Gastrocnemius medialis (tissue), 4 donors: ENCODE measurements around the gene SMPDL3A.

Source experiments
- POLR2A ChIP-seq, 2 donors: fragments of 450-650 bp; IDR thresholded peaks; one replicate each; pipeline ENCODE4 v1.6.1; 2017; ENCODE audit warnings: antibody characterized with exemption in 2 of 2, mild to moderate bottlenecking in 2 of 2, moderate library complexity in 2 of 2
- TF ChIP-seq, protein P1 (sequence below), 5 experiments: fragments of 450-650 bp in 3 of 5; fragments of 200-600 bp in 2 of 5; sonication (generic) in 2 of 5; IDR thresholded peaks in 4 of 5; conservative IDR thresholded peaks in 1 of 5; 1 replicate in 4 of 5; 2 replicates in 1 of 5; pipeline ENCODE4 v1.5.1; 2016 to 2019; ENCODE audit warnings: antibody characterized with exemption in 5 of 5, mild to moderate bottlenecking in 3 of 5, moderate library complexity in 3 of 5

DNA sequence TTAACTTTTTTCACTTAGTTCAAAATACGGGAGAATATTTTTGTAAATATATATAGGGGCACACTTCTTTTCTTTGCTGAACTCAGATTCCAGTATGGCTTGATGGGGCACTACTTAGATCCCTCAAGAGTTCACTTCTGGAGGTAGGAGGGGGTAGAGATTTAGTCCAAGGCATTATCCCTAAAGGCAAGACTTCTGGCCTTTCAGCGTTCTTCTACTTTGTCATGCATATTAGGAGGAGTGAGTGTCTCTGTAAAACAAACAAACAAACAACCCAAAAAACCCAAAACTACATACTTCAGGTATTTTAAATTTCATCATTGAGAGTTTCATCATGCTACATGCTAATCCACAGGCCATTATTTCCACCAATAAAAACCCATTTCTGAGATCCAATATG is 32.0 kb downstream of the SMPDL3A start:
- TF ChIP-seq, protein P1, sequence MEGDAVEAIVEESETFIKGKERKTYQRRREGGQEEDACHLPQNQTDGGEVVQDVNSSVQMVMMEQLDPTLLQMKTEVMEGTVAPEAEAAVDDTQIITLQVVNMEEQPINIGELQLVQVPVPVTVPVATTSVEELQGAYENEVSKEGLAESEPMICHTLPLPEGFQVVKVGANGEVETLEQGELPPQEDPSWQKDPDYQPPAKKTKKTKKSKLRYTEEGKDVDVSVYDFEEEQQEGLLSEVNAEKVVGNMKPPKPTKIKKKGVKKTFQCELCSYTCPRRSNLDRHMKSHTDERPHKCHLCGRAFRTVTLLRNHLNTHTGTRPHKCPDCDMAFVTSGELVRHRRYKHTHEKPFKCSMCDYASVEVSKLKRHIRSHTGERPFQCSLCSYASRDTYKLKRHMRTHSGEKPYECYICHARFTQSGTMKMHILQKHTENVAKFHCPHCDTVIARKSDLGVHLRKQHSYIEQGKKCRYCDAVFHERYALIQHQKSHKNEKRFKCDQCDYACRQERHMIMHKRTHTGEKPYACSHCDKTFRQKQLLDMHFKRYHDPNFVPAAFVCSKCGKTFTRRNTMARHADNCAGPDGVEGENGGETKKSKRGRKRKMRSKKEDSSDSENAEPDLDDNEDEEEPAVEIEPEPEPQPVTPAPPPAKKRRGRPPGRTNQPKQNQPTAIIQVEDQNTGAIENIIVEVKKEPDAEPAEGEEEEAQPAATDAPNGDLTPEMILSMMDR (IDR thresholded peaks at IDR 0.05 in 4 of 5, conservative IDR thresholded peaks at IDR 0.05 in 1 of 5): no peak
- TF ChIP-seq POLR2A (IDR thresholded peaks at IDR 0.05): no peak
